Activated CD4-positive, alpha-beta T cell treated with anti-CD3 and anti-CD28 coated beads, Interleukin-2, amount 50 U/mL, for 24 hours (primary cell): ENCODE data around the gene UQCC5.

Source experiments
- DNase-seq, 2 donors: peaks; one replicate each; pipeline ENCODE4 v3.0.0-alpha.2; 2020; ENCODE audit warnings: low read depth in 1 of 2, low spot score in 1 of 2

UQCC5 gene

GRCh38 chr3:52532838-52533622 lies 3.4 kb upstream of the UQCC5 start:
- DNase-seq = no peak

- peak; percentile 36 to 46 for DNase-seq
Measured at GRCh38 chr3:52533623-52534280, 2.7 kb upstream of the UQCC5 start, which contains the start of gene NT5DC2. Gene NT5DC2 (minus strand): TSS chr3:52533857. CDS start chr3:52533737, 120 bp downstream.

DNA sequence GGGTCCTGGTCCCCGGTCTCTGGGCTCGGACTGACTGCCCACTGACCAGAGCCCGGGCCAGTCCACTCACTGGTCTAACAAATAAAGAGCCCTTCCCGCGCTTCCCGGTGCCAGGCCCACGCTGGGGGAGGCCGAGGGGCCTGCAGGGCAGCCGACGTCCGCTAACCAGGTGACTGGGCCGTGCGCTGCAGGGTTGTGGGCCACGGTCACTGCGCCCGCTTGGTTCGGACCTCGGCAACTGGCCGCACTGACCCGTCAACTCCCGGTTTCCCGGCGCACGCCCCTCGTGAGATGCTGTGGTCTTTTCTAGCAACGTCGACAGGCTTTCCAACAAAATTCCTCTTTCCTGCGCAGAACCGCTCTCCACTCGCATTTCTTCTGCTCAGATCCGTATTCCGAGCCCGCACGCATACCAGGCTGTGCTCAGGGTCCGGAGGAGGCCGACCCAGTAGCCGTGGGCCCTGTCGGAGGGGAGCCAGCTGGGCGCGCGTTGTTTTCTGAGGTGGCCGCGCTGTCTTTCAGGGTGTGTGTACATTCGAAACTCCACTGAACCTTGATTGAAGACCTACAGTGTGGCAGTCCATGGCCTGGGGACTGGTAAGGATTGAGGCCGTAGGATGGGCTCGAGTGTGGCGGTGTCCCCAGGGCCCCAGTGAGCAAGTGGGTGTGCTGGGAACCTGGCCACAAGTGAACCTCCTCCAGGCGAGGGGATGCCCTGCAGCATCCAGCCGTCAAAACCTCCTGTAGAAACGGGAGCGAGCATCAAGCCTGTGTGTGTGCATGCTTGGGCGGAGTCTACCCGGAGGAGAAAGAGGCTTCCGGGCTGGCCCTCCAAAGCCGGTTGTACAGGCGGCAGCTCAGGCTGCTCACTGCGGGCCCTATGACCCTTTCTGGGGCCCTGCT lies 1.9 kb upstream of the UQCC5 start:
- DNase-seq = no peak

DNA sequence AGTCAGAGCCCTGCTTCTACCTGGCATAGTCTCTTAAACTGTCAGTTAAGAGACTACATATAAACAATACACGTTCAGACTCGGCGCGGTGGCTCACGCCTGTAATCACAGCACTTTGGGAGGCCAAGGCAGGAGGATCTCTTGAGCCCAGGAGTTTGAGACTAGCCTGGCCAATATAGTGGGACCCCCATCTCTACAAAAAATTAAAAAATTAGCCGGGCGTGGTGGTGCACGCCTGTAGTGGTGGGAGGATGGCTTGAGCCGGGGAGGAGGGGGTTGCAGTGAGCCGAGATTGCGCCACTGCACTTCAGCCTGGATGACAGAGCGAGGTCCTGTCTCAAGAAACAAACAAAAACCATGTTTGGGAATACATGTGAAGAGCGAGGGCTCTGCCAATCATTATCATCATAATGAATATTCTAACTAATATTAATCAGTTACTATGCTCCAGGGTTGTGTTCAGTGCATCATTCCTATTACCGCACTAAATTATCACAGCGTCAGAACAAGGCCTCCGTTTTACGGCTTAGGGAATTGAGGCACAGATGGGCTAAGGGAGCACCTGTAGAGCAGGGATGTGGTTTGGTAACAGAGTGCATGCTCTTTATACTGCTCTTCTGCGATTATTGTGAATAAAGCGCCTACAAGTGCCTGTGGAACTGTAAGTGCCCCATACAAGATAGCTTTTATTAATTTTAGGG lies 844 bp upstream of the UQCC5 start:
- DNase-seq = no peak

GRCh38 chr3:52536112-52536368 lies 365 bp upstream of the UQCC5 start:
- no peak for DNase-seq

- no peak for DNase-seq
Measured at GRCh38 chr3:52537165-52537620, 788 bp downstream of the UQCC5 start.

- no peak for DNase-seq
Measured at GRCh38 chr3:52537726-52538421, 1.5 kb downstream of the UQCC5 start.

- DNase-seq = no peak
Measured at GRCh38 chr3:52539010-52539653, 2.7 kb downstream of the UQCC5 start.

- no peak for DNase-seq
Measured at GRCh38 chr3:52541050-52541449, 4.6 kb downstream of the UQCC5 start.

- DNase-seq = no peak
Measured at GRCh38 chr3:52544937-52545336, 8.5 kb downstream of the UQCC5 start.

- DNase-seq = no peak
Measured at GRCh38 chr3:52546111-52546901, 9.9 kb downstream of the UQCC5 start.

GRCh38 chr3:52547143-52547542 lies 10.7 kb downstream of the UQCC5 start:
- no peak for DNase-seq

GRCh38 chr3:52551118-52551517 lies 14.7 kb downstream of the UQCC5 start:
- DNase-seq = no peak

DNA sequence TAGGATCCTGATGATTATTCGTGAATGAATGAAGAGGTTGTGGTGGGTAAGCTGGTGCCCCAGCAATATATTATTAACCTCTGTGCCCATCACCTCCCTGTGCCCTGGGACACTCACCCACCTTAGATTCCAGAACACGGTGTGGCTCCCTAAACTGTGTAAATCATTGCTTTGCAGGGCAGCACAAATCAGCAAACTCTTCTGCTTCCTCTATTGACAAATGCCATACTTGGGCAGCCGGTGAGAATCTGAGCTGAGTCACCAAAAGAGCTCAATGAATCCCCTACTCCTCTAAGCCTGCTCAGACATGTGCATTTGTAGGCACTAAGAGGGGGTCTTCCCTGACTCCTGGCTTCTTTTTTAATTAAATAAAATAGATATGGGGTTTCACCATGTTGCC lies 15.7 kb downstream of the UQCC5 start:
- no peak for DNase-seq

- no peak for DNase-seq
Measured at GRCh38 chr3:52554026-52554755, 17.8 kb downstream of the UQCC5 start.

DNA sequence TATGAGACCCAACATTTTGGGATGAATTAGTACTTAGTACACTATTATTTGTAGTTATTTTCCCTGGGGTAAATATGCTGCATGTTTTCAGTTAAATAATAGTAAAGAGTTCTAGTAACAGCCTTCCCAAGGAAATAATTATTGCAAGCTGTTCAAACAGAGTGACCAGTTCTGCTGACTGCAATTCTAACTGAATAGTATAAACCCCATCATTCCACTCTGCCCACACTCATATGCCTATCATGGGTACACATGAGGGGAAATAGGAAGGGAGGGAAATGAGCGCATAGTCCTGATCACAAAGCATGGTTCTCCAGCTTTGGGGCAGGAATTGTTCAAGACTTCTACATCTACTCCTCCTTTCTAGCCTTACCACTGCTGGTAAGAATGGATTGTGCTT lies 18.7 kb downstream of the UQCC5 start:
- no peak for DNase-seq

GRCh38 chr3:52557011-52557960 lies 20.9 kb downstream of the UQCC5 start:
- DNase-seq = no peak
